Chondrocyte (in vitro differentiated cells): ENCODE results near the gene IRAK1BP1. TPM values are rescaled to one million over a fixed set of nuclear protein-coding genes. Genes with fewer than 3 reads are reported as not detected.
"Not testable (repeated sequence)": the region's sequence is repeated elsewhere in the genome, so short reads cannot be mapped to it uniquely, and the experiment has no call there.

Source experiments
- DNase-seq: peaks from one replicate; pipeline ENCODE4 v3.0.0; 2021; ENCODE audit warnings: mixed read lengths, low spot score
- H3K27ac Mint-ChIP-seq: one replicate; pipeline ENCODE4 v1.8.0; 2021; ENCODE audit warnings: mild to moderate bottlenecking, moderate library complexity, mixed read lengths; ENCODE audit not compliant: unreplicated experiment
- H3K27me3 Mint-ChIP-seq: 2 replicates; pipeline ENCODE4 v1.8.0; 2021; ENCODE audit warnings: low read depth, mixed read lengths
- H3K36me3 Mint-ChIP-seq: 2 replicates; pipeline ENCODE4 v1.8.0; 2021; ENCODE audit warnings: low read depth, mixed read lengths
- H3K4me1 Mint-ChIP-seq: 2 replicates; pipeline ENCODE4 v1.8.0; 2021; ENCODE audit warnings: low read depth, mild to moderate bottlenecking, mixed read lengths
- H3K4me3 Mint-ChIP-seq: one replicate; pipeline ENCODE4 v1.8.0; 2021; ENCODE audit warnings: mild to moderate bottlenecking, moderate library complexity, mixed read lengths; ENCODE audit not compliant: unreplicated experiment
- H3K9me3 Mint-ChIP-seq: 2 replicates; pipeline ENCODE4 v1.8.0; 2021; ENCODE audit warnings: low read depth, mixed read lengths
- CTCF ChIP-seq: fragments of 200-600 bp; sonication (generic); IDR thresholded peaks from 2 replicates; pipeline ENCODE4 v1.5.0; 2021; ENCODE audit warnings: antibody characterized with exemption, mild to moderate bottlenecking, moderate library complexity
- total RNA-seq: library from RNA; stranded (reverse); gene quantifications from 3 replicates; pipeline ENCODE4 v1.2.1, GENCODE V29; 2021

Gene IRAK1BP1
- total RNA-seq, 1 donor from 2014 or later = 1.3 TPM

- Mint-ChIP-seq H3K36me3 (no peaks in the 10 kb centered on the region), H3K4me3 (no peak overlapping the region), H3K27ac (no peak overlapping the region), H3K9me3 (peaks cover 7% of the 10 kb centered on the region), H3K4me1 (no peaks in the 10 kb centered on the region), H3K27me3 (no peaks in the 10 kb centered on the region)
- no peak for TF ChIP-seq CTCF
- no peak for DNase-seq
Observed at GRCh38 chr6:78844899-78845298, 22.5 kb upstream of the IRAK1BP1 start.

- DNase-seq = no peak
- Mint-ChIP-seq H3K9me3 (peaks cover 7% of the 10 kb centered on the region), H3K36me3 (no peaks in the 10 kb centered on the region), H3K4me1 (no peaks in the 10 kb centered on the region), H3K27ac (no peak overlapping the region), H3K27me3 (no peaks in the 10 kb centered on the region), H3K4me3 (no peak overlapping the region)
- TF ChIP-seq CTCF = no peak
Observed at GRCh38 chr6:78845567-78845966, 21.8 kb upstream of the IRAK1BP1 start.

GRCh38 chr6:78850621-78851020 is 16.7 kb upstream of the IRAK1BP1 start:
- H3K4me3 Mint-ChIP-seq = no peak overlapping the region
- no peak overlapping the region for H3K27ac Mint-ChIP-seq
- no peaks in the 10 kb centered on the region for H3K36me3 Mint-ChIP-seq
- no peak for TF ChIP-seq CTCF
- H3K9me3 Mint-ChIP-seq = peaks cover 7% of the 10 kb centered on the region
- no peaks in the 10 kb centered on the region for H3K4me1 Mint-ChIP-seq
- H3K27me3 Mint-ChIP-seq = no peaks in the 10 kb centered on the region
- no peak for DNase-seq

- H3K4me1 Mint-ChIP-seq = no peaks in the 10 kb centered on the region
- H3K27ac Mint-ChIP-seq = no peak overlapping the region
- H3K4me3 Mint-ChIP-seq = no peak overlapping the region
- no peak for DNase-seq
- no peaks in the 10 kb centered on the region for H3K27me3 Mint-ChIP-seq
- H3K9me3 Mint-ChIP-seq = peaks cover 7% of the 10 kb centered on the region
- TF ChIP-seq CTCF = no peak
- H3K36me3 Mint-ChIP-seq = no peaks in the 10 kb centered on the region
Observed at GRCh38 chr6:78851156-78851555, 16.2 kb upstream of the IRAK1BP1 start.

- H3K27ac Mint-ChIP-seq = no peak overlapping the region
- no peak overlapping the region for H3K4me3 Mint-ChIP-seq
- H3K36me3 Mint-ChIP-seq = peaks cover 6% of the 10 kb centered on the region
- H3K4me1 Mint-ChIP-seq = no peaks in the 10 kb centered on the region
- no peak for DNase-seq
- TF ChIP-seq CTCF = no peak
- no peaks in the 10 kb centered on the region for H3K27me3 Mint-ChIP-seq
- peaks cover 16% of the 10 kb centered on the region for H3K9me3 Mint-ChIP-seq
Observed at GRCh38 chr6:78854546-78854945, 12.8 kb upstream of the IRAK1BP1 start.

- H3K4me1 Mint-ChIP-seq = not testable (repeated sequence)
Observed at GRCh38 chr6:78858339-78858938, 8.9 kb upstream of the IRAK1BP1 start.

More at GRCh38 chr6:78858339-78858938, 8.9 kb upstream of the IRAK1BP1 start:
- not testable (repeated sequence) for H3K27me3 Mint-ChIP-seq, H3K27ac Mint-ChIP-seq, H3K4me3 Mint-ChIP-seq, DNase-seq, H3K36me3 Mint-ChIP-seq
- peaks cover 20% of the 10 kb centered on the region for H3K9me3 Mint-ChIP-seq
